ENCODE results near the gene PAQR9.

PAQR9 gene

GRCh38 chr3:142982038-142982773, 18.7 kb upstream of the PAQR9 start:
- no peak for DNase-seq

- peak; percentile 57 to 86 (median 78) for DNase-seq
Observed at GRCh38 chr3:142981108-142981507, 17.6 kb upstream of the PAQR9 start.

GRCh38 chr3:142977399-142977728, 13.9 kb upstream of the PAQR9 start:
- DNase-seq = no peak

DNA sequence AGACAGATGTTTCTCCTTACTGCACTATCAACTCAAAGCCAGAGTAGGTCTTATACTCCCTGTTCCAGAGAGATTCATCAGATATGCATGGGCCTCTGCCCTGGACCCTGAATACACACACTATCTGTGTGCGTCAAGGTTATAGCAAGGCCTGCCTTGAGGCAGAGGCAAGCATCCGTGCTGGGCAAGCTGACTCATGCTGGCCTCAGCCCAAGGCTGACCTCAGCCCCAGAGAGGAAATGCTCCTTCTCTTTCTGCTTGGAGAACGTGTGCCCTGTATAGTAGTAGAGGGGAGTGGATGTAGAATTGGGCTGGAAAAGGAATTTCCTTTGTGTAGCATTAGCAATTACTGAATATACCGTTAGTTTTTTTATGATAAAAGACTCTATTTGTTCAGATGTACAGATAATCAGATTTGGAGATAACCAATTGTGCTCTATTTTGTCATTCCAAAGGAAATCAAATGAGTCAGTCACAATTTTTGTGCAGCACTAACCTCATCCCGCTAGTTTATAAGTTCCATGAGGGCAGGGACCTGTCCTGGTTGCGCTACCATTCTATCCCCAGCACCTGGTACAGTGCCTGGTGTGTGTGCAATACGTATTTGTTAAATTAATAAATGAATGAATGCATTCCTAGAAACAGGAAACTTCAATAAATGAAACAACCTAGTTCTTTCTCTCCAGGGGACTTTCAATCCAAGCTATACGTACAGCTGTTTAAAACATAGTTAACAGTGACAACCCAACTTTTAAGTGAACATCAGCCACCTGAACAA, 13.3 kb upstream of the PAQR9 start:
- DNase-seq = peak; percentile 88 to 93 (median 90)

GRCh38 chr3:142975316-142975995, 12.0 kb upstream of the PAQR9 start:
- DNase-seq = no peak

GRCh38 chr3:142973217-142974009, 9.9 kb upstream of the PAQR9 start:
- DNase-seq = no peak

- no peak for DNase-seq
Observed at GRCh38 chr3:142972092-142972753, 8.7 kb upstream of the PAQR9 start.

DNA sequence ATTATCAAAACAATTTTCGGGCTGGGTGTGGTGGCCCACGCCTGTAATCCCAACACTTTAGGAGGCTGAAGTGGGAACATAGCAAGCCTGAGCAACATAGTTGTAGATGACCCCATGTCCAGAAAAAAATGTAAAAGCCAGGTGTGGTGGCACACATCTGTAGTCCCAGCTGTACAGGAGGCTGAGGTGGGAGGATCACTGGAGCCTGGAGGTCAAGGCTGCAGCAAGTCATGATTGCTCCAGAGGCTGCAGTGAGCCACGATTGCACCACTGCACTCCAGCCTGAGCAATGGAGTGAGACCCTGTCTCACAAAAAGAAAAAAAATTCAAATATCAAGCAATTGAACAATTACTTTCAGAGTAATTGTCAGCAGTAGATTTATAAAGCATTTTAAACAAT, 8.0 kb upstream of the PAQR9 start:
- no peak for DNase-seq

DNA sequence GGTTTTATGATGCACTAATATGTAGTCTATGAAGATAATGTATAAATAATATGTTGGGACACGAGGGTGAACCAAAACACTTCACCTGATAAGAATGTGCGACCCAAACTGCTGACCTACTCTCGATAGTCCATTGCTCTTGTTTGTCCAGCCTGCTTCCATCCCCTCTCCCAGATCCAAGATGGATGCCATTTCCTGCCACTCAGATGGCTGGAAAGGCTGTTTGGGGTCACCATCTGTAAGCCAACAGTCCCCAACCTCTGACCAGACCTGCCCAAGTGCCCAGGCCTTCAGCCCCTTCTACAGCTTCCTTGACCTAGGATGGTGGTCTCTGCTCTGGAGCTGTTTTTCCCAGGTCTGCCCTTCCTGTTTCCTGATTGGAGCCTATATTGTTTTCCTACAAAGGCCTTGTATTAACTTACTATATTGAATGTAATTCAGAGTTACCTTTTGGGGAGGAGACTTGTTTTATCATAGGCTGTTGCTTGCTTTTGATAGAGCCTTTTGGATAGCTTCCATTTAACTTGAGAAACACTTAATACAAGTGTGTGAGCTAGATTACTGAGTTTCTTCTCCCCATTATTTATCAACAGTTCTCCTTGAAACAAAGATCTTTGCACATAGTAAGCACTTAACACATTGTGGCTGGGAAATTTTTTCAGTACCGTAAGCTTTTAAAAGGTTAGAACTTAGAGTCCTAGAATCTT, 5.0 kb upstream of the PAQR9 start:
- DNase-seq = no peak

GRCh38 chr3:142966808-142967207, 3.3 kb upstream of the PAQR9 start:
- no peak for DNase-seq

DNA sequence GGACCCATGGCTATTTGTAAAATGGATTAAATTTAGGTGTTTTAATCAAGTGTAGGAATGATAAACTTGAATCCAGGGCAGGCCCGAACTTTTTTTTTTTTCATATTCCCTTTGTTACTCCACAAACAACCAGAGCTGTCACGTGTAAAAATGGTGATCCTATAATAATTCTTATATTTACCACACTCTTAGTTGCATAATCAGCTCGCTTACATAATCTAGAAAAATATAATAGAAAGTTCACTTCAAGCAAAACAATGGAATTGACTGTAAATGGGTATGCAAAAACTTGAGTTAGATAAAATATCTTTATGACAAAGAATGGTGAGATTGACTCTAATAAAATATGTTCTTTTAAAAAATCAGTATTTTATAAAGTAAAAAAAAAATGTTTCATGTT, 2.1 kb upstream of the PAQR9 start:
- DNase-seq = peak in 2 of 4 experiments; percentile 30 to 42

DNA sequence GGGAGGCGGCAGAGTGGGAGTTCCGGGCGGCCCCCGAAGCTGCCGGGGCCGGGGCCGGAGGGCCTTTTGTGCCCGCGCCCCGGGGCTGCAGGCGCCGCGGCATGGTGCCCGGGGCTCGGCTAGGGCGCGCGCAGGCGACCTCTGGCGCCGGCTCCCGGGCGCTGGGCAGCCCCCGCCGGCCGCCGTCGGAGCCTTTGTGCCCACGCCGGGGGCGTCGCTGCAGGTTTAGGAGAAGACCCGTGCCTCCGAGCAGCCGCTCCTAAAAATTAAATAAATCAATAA, 299 bp downstream of the PAQR9 start:
- DNase-seq = no peak

DNA sequence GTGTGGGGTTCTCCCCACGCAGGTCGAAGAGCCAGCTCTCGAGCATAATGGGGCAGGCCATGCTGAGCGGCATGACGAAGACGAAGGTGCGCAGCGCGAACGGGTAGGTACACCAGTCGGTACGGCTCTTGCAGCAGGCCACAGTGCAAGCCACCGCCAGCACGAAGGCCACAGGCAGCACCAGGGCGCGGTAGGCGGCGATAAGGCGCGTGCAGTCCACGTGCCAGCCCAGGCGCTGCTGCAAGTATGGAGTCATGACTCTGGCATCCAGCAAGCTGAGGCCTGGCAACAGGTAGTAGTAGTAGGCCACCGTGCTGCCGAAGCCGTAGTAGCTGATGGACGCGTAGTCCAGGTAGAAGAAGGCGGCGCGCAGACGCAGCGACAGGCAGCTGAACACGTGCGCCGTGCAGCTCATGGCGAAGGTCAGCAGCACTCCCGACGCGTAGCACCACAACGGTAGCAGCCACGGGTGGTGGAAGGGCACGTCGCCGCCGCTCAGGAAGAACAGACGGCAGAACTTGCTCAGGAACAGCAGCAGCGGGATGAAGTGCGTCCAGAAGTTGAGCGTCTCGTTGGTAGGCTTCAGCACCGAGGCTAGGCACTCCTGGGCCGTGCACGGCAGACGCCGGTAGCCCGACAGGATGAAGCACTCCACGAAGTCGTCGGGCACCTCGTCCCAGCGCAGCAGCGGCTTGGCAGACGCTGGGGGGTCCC, 797 bp downstream of the PAQR9 start:
- DNase-seq = no peak

GRCh38 chr3:142962175-142962519, 1.3 kb downstream of the PAQR9 start:
- DNase-seq = no peak

- no peak for DNase-seq
Observed at GRCh38 chr3:142961539-142961938, 1.9 kb downstream of the PAQR9 start.

- no peak for DNase-seq
Observed at GRCh38 chr3:142960322-142960850, 3.1 kb downstream of the PAQR9 start.

GRCh38 chr3:142958707-142959106, 4.8 kb downstream of the PAQR9 start:
- DNase-seq = peak in 2 of 4 experiments; percentile 11 to 14

- DNase-seq = no peak
Observed at GRCh38 chr3:142953443-142953842, 10.0 kb downstream of the PAQR9 start.

DNA sequence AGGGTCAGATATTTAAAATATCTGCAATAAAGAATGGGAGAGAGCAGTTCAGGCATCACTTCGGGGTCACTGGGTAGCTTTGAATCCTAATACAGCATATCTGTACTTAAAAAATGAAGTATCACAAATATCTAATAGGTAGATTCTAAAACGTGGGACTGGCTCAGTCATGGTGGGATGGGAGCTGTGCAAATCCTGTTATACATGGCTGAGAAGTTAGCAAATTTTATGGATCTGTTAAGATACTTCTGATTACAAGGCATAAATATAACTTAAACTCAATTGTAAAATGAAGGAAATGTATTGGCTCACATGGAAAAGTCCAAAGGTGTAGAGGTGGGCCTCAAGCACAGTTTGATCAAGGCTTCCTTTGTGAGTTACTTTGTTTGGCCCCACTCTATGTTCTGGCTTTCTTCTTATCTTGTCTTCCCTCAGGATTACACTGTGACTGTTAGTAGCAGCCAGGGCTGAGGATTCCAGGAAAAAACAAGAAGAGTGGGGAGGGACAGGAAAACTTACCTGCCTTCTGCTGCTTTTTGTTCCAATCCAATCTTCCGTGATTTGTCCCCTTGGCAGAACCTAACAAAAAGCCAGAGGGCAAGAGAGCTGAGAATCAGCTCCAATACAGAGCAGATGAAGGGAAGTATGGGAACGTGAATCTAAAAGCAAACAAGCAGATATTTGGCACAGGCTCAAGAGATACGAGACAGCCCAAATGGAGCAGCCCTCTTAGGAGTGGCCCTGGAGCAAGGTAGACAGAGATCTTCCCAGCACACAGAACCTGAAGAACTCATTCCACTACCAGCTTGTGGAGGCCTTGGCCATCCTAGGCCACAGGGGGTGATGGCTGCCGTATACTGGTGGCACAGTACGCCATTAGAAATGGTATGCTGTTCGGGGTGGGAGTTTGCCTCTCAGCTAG, 10.9 kb downstream of the PAQR9 start:
- DNase-seq = no peak

- no peak for DNase-seq
Observed at GRCh38 chr3:142951794-142952193, 11.7 kb downstream of the PAQR9 start.
